ENCODE data around the gene PHF24.
A peak's percentile ranks its signal among the peaks of the same experiment; 100 is the strongest.
"Not testable (repeated sequence)": the region's sequence is repeated elsewhere in the genome, so short reads cannot be mapped to it uniquely, and the experiment has no call there.

The PHF24 gene

DNA sequence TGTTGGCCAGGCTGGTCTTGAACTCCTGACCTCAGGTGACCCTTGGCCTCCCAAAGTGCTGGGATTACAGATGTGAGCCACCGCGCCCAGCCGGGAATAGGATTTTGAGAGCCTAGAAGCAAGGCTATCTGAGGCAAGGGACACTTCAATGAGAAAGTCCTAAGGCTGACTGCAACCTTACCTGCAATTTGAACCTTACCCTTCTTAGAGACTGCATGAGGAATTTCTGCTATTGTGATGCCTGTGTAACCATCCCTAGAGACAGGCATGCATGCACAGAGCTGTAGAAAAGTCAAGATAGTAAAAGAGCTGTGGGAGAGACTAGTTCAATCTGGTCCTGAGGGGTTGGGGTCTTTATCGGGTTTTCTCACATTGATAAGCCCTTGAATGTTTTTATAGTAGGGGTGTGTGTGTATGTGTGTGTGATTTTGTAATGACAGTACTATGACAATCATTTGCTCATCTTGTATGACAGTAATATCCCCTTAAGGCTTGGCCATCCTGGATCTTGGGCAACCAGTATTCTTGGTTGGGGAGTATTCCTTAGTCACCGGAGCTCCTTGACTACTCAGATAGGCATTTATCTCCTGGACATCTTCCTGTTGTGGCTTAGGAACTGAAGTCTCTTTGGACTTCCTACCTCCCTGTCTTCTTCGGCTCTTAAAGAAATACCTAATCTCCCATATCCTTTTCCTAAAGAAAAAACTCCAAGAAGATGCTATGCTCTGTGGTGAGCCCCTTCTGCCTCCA, 42.6 kb downstream of the PHF24 start:
- Histone ChIP-seq H3K27ac (ENCODE audit: low read depth, low read length) (peak overlapping the region; percentile 51), H3K27me3 (ENCODE audit: control insufficient read depth, insufficient read depth, low read length) (no peaks in the 10 kb centered on the region), H3K36me3 (ENCODE audit: control insufficient read depth, insufficient read depth, low read length) (peaks cover 27% of the 10 kb centered on the region), H3K4me1 (ENCODE audit: control insufficient read depth, insufficient read depth, low read length) (peaks cover 7% of the 10 kb centered on the region; the same call in 1 of the 2 replicates), H3K9me3 (ENCODE audit: control insufficient read depth, insufficient read depth, low read length) (no peaks in the 10 kb centered on the region), H3K9ac (ENCODE audit: low read depth, low read length) (no peak overlapping the region), H3K4me3 (ENCODE audit: low read depth, low read length) (no peak overlapping the region)

DNA sequence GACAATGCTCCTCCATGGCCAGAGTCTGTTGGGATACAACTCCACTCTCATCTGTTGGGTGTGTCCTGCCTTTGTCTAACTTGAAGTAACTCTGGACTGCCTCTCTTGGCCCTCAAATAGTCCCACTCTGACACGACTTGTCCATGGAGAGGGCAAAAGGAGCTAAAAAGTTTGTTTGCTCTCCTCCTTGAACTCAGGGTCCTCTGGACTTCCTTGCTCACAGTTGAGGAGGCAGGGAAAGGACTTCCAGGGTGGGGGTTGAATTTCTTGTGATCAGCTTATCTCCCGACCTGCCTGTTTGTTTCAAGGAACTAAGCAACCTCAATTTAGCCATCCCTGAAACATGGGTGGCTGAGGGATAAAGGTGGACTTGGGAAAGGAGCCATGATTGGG, 43.2 kb downstream of the PHF24 start:
- H3K36me3 ChIP-seq (ENCODE audit: control insufficient read depth, insufficient read depth, low read length) = peaks cover 21% of the 10 kb centered on the region
- H3K27ac ChIP-seq (ENCODE audit: low read depth, low read length) = peak overlapping the region; percentile 51
- no peaks in the 10 kb centered on the region for H3K9me3 ChIP-seq (ENCODE audit: control insufficient read depth, insufficient read depth, low read length)
- H3K27me3 ChIP-seq (ENCODE audit: control insufficient read depth, insufficient read depth, low read length) = no peaks in the 10 kb centered on the region
- H3K4me1 ChIP-seq (ENCODE audit: control insufficient read depth, insufficient read depth, low read length) = peaks cover 7% of the 10 kb centered on the region; the same call in 1 of the 2 replicates
- no peak overlapping the region for H3K9ac ChIP-seq (ENCODE audit: low read depth, low read length)
- no peak overlapping the region for H3K4me3 ChIP-seq (ENCODE audit: low read depth, low read length)

DNA sequence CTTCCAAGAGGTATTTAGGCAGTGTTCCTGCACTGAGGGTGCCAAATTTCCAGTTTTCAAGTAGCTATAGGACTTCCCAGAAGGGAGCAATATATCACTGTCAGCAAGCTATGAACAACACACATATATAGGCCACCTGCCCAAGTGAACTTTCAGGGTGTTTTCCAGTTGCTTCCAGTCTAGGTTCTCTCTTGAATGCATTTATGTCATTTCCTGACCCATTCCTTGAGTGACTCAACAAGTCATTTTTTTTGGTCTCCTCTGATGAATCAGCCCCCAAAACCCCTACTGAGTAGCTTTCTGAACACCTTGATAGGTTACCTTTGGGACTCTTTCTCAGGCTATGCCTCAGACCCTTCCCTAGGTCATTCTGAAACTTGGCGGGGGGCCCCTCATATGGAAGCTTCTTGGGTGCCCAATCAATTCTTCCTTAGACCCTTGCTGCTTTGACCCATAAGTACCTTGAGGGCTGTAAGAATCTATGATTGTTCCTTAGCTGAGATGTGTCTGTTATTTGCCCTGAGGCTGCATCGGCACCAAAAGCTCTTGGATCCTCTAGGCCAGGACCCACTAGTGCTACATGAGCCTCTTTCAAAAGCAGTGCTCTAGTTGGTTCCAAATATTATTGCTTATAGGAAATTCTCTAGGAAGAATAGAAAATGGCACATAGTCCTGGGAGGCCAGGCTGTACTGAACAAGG, 43.9 kb downstream of the PHF24 start:
- Histone ChIP-seq H3K4me3 (ENCODE audit: low read depth, low read length) (no peak overlapping the region), H3K9me3 (ENCODE audit: control insufficient read depth, insufficient read depth, low read length) (no peaks in the 10 kb centered on the region), H3K27ac (ENCODE audit: low read depth, low read length) (peak overlapping the region; percentile 20), H3K27me3 (ENCODE audit: control insufficient read depth, insufficient read depth, low read length) (no peaks in the 10 kb centered on the region), H3K4me1 (ENCODE audit: control insufficient read depth, insufficient read depth, low read length) (peaks cover 7% of the 10 kb centered on the region; the same call in 1 of the 2 replicates), H3K9ac (ENCODE audit: low read depth, low read length) (no peak overlapping the region), H3K36me3 (ENCODE audit: control insufficient read depth, insufficient read depth, low read length) (peaks cover 15% of the 10 kb centered on the region)

DNA sequence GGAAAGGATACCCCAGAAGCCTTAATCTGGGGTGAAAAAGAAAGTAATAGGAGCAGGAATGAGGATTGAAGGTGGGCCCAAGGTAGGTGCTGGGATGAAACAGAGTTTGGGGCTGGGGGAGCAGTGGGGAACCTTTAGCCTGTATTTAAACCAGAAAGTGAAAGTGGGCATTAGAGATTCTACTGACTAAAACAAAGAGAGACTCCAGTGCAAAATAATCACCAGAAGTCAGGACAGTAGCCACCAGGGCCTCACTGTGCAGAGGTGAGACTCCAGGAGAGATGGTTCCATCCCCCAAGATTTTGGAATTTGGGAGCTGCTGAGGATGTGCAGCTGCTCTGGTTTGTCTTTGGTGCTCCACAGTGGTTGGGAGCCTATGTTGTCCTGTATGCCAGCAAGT, 44.5 kb downstream of the PHF24 start:
- Histone ChIP-seq H3K9me3 (ENCODE audit: control insufficient read depth, insufficient read depth, low read length) (no peaks in the 10 kb centered on the region), H3K27ac (ENCODE audit: low read depth, low read length) (no peak overlapping the region), H3K4me1 (ENCODE audit: control insufficient read depth, insufficient read depth, low read length) (peaks cover 7% of the 10 kb centered on the region; the same call in 1 of the 2 replicates)

DNA sequence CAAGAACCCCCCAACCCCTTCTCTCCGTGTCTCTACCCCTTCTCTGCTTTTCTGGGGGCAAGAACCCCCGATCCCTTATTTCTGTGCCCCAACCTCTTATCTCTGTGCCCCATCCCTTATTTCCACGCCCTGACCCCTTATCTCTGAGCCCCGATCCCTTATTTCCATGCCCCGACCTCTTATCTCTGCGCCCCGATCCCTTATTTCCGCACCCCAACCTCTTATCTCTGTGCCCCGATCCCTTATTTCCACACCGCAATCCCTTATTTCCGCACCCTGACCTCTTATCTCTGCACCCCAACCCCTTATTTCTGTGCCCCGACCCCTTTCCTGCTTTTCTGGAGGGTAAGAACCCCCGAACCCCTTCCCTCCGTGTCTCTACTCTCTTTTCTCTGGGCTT, 46.2 kb downstream of the PHF24 start:
- H3K27ac ChIP-seq (ENCODE audit: low read depth, low read length); H3K27me3 ChIP-seq (ENCODE audit: control insufficient read depth, insufficient read depth, low read length); H3K4me1 ChIP-seq (ENCODE audit: control insufficient read depth, insufficient read depth, low read length); H3K9ac ChIP-seq (ENCODE audit: low read depth, low read length); H3K9me3 ChIP-seq (ENCODE audit: control insufficient read depth, insufficient read depth, low read length); H3K36me3 ChIP-seq (ENCODE audit: control insufficient read depth, insufficient read depth, low read length); H3K4me3 ChIP-seq (ENCODE audit: low read depth, low read length): not testable (repeated sequence)

More for the DNA sequence above, 44.5 kb downstream of the PHF24 start:
- H3K9ac ChIP-seq (ENCODE audit: low read depth, low read length) = no peak overlapping the region
- H3K36me3 ChIP-seq (ENCODE audit: control insufficient read depth, insufficient read depth, low read length) = peaks cover 8% of the 10 kb centered on the region
- H3K27me3 ChIP-seq (ENCODE audit: control insufficient read depth, insufficient read depth, low read length) = no peaks in the 10 kb centered on the region
- no peak overlapping the region for H3K4me3 ChIP-seq (ENCODE audit: low read depth, low read length)

DNA sequence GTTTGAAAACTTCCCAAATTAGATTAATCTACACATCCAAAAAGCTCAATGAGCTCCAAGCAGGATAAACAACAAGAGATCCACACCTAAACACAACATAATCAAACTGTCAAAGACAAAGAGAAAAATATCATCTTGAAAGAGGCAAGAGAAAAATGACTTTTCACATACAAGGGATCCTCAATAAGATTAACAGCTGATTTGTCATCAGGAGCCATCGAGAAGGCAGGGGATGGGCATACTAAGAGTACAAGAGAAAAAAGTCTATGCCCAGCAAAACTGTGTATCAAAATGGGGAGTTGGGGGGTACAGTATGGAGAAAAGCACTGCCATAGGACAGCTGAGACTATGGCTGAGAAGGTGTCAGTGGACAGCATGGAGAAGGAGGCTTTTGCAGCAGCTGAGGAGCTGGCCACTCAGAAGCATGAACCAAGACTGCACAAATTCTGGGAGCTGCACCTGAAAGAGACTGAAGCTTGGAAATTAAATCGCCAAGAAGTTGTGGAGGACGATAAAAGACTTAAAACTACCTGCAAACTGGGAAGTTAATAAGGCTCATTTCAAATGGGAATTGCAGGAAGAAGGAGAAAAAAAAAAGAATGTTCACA, 52.4 kb downstream of the PHF24 start:
- no peak overlapping the region for H3K4me3 ChIP-seq (ENCODE audit: low read depth, low read length)
- no peak overlapping the region for H3K9ac ChIP-seq (ENCODE audit: low read depth, low read length)
- no peak overlapping the region for H3K27ac ChIP-seq (ENCODE audit: low read depth, low read length)
- no peaks in the 10 kb centered on the region for H3K4me1 ChIP-seq (ENCODE audit: control insufficient read depth, insufficient read depth, low read length)
- H3K36me3 ChIP-seq (ENCODE audit: control insufficient read depth, insufficient read depth, low read length) = no peaks in the 10 kb centered on the region
- H3K9me3 ChIP-seq (ENCODE audit: control insufficient read depth, insufficient read depth, low read length) = peaks cover 23% of the 10 kb centered on the region
- H3K27me3 ChIP-seq (ENCODE audit: control insufficient read depth, insufficient read depth, low read length) = no peaks in the 10 kb centered on the region

DNA sequence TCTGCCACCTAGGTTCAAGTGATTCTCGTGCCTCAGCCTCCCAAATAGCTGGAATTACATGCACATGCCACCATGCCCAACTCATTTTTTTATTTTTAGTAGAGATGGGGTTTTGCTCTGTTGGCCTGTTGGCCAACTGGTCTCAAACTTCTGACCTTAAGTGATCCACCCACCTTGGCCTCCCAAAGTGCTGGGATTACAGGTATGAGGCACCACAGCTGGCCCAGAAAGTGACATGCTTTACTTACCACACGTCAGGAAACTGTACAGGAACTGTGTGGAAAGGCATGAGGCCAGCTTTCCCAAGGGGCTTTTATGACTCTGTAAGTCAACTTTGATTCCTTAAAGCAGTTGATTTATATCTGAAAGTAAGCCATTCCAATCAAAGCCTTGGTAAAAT, 56.4 kb downstream of the PHF24 start:
- Histone ChIP-seq H3K4me3 (ENCODE audit: low read depth, low read length) (no peak overlapping the region), H3K27me3 (ENCODE audit: control insufficient read depth, insufficient read depth, low read length) (no peaks in the 10 kb centered on the region), H3K9ac (ENCODE audit: low read depth, low read length) (no peak overlapping the region), H3K27ac (ENCODE audit: low read depth, low read length) (no peak overlapping the region), H3K9me3 (ENCODE audit: control insufficient read depth, insufficient read depth, low read length) (peaks cover 32% of the 10 kb centered on the region), H3K36me3 (ENCODE audit: control insufficient read depth, insufficient read depth, low read length) (no peaks in the 10 kb centered on the region), H3K4me1 (ENCODE audit: control insufficient read depth, insufficient read depth, low read length) (no peaks in the 10 kb centered on the region)

DNA sequence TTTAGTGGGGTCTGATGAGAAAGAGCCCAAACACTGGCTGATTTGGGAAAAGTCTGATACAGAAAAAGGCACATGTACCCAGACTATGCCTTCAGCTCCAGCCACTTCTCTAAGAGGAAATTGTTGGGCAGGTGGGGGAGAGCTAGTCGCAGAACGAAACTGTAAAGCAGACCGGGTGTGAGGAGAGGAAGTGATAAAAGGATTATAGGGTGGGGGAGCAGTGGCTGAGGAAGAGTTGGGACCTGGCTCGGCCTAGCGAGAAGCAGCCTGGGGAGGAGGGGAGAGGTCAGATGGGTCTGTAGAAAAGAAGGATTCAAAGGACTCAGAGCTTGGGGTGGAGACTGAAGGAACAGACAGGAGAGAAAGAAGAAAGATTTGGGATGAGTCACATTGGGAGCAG, 65.4 kb downstream of the PHF24 start:
- H3K27me3 ChIP-seq (ENCODE audit: control insufficient read depth, insufficient read depth, low read length); H3K9me3 ChIP-seq (ENCODE audit: control insufficient read depth, insufficient read depth, low read length); H3K4me1 ChIP-seq (ENCODE audit: control insufficient read depth, insufficient read depth, low read length); H3K27ac ChIP-seq (ENCODE audit: low read depth, low read length); H3K4me3 ChIP-seq (ENCODE audit: low read depth, low read length); H3K36me3 ChIP-seq (ENCODE audit: control insufficient read depth, insufficient read depth, low read length); H3K9ac ChIP-seq (ENCODE audit: low read depth, low read length): not testable (repeated sequence)

DNA sequence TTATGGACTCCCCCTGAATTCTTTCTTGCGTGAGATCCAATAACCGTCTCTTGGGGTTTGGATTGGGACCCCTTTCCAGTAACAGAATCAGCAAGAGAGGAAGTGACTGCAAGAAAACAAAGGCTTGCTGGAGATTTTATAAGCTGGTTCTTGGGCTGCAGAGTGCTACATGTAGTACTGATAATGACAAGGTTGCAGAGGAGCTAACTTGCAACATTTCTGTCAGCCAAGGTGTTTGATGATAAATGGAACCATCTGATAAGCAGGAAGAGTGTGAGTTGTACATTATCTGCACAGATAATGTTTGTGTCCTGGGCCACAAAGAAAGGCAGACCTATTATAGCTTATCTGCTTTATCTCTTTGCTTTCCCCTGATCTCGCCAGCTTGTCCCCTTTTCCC, 68.6 kb downstream of the PHF24 start:
- H3K4me3 ChIP-seq (ENCODE audit: low read depth, low read length) = no peak overlapping the region
- peak overlapping the region; percentile 73 for H3K27ac ChIP-seq (ENCODE audit: low read depth, low read length)
- H3K4me1 ChIP-seq (ENCODE audit: control insufficient read depth, insufficient read depth, low read length) = peaks cover 7% of the 10 kb centered on the region; the same call in 1 of the 2 replicates
- H3K9ac ChIP-seq (ENCODE audit: low read depth, low read length) = no peak overlapping the region
- no peaks in the 10 kb centered on the region for H3K36me3 ChIP-seq (ENCODE audit: control insufficient read depth, insufficient read depth, low read length)
- no peaks in the 10 kb centered on the region for H3K27me3 ChIP-seq (ENCODE audit: control insufficient read depth, insufficient read depth, low read length)
- peaks cover 15% of the 10 kb centered on the region for H3K9me3 ChIP-seq (ENCODE audit: control insufficient read depth, insufficient read depth, low read length)

DNA sequence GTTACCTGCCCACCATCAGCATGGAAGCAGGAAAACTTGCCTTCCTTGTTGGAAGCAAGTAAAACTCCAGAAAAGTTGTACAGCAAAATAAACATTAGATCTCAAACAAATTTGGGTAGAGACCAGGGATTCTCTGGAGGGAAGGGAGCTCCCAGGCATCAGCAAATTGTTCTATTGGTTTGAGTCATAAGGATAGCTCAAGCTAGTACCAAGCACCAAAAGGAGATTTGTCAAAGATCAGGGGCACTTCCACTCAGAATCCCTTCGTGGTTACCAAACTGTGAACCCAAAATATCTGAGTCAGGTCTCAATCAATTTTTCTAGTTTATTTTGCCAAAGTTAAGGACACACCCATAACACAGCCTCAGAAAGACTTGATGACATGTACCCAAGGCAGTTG, 69.3 kb downstream of the PHF24 start:
- Histone ChIP-seq H3K4me1 (ENCODE audit: control insufficient read depth, insufficient read depth, low read length) (peaks cover 7% of the 10 kb centered on the region; the same call in 1 of the 2 replicates), H3K27ac (ENCODE audit: low read depth, low read length) (peak overlapping the region; percentile 73), H3K36me3 (ENCODE audit: control insufficient read depth, insufficient read depth, low read length) (no peaks in the 10 kb centered on the region), H3K4me3 (ENCODE audit: low read depth, low read length) (no peak overlapping the region), H3K9me3 (ENCODE audit: control insufficient read depth, insufficient read depth, low read length) (peaks cover 15% of the 10 kb centered on the region), H3K27me3 (ENCODE audit: control insufficient read depth, insufficient read depth, low read length) (no peaks in the 10 kb centered on the region), H3K9ac (ENCODE audit: low read depth, low read length) (no peak overlapping the region)

DNA sequence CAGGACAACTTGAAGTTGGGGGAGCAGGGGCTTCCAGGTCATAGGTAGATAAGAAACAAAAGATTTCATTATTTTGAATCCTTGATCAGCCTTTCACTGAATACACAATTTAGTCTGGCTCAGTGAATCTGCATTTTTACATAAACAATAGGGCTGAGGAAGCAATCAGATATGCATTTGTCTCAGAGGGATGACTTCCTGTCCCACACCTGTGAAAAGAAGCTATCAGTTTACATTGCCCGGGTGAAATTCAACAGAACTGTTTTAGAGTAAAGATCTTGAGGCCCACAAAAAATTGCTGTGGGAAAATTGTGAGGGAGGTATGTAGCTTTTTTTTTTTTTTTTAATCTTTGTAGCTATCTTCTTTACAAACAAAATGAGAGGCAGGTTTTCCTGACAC, 69.8 kb downstream of the PHF24 start:
- H3K4me3 ChIP-seq (ENCODE audit: low read depth, low read length) = no peak overlapping the region

More for the DNA sequence above, 69.8 kb downstream of the PHF24 start:
- Histone ChIP-seq H3K27me3 (ENCODE audit: control insufficient read depth, insufficient read depth, low read length) (no peaks in the 10 kb centered on the region), H3K9ac (ENCODE audit: low read depth, low read length) (no peak overlapping the region), H3K4me1 (ENCODE audit: control insufficient read depth, insufficient read depth, low read length) (peaks cover 7% of the 10 kb centered on the region; the same call in 1 of the 2 replicates), H3K36me3 (ENCODE audit: control insufficient read depth, insufficient read depth, low read length) (no peaks in the 10 kb centered on the region), H3K9me3 (ENCODE audit: control insufficient read depth, insufficient read depth, low read length) (peaks cover 15% of the 10 kb centered on the region), H3K27ac (ENCODE audit: low read depth, low read length) (peak overlapping the region; percentile 73)
